GM19468 (cell line): ENCODE measurements around the gene SAG.
"Not testable (repeated sequence)": the region's sequence is repeated elsewhere in the genome, so short reads cannot be mapped to it uniquely, and the experiment has no call there.

Source experiments
- ATAC-seq: cut with Tn5 transposase; IDR thresholded peaks from one replicate; pipeline ENCODE4 v1.9.1; 2021; ENCODE audit warnings: mild to moderate bottlenecking, moderate library complexity, moderate number of reproducible peaks; ENCODE audit not compliant: unreplicated experiment; ENCODE audit errors: extremely low read depth

SAG gene

DNA sequence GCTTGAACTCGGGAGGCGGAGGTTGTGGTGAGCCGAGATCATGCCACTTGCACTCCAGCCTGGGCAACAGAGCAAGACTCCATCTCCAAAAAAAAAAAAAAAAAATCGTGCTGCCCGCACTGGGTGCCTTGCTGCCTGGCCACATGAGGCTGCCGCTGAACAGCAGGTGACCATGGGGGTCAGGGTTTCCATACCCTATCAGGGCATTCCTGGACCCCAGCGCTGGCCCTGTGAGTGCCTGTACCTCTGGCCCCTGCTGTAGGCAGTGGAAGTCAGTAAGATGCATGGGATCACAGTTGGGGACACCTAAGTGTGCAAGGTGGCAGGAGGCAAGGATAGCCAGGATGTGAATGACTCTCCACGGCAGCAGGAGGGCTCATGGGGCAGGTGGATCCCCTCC lies 18.9 kb downstream of the SAG start:
- no peak for ATAC-seq

DNA sequence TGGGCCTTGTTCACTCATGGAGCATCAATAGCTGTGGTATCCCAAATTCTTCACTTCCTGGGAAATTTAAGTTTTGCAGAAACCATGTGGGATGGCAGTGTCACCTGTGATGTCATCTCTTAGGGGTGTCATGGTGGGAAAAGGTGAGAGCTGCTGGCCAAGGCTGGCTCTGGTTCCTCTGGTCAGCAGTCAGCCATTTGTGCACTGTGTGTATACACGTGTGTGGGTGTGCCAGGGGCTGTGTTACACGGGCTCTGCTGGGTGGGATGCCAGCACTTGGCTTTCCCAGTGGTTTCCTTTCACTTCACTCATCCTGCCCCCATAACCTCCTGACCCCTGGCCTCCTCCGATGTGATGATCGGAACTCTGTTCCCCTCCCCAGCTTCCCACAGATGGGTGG lies 21.3 kb downstream of the SAG start:
- ATAC-seq, result no peak

DNA sequence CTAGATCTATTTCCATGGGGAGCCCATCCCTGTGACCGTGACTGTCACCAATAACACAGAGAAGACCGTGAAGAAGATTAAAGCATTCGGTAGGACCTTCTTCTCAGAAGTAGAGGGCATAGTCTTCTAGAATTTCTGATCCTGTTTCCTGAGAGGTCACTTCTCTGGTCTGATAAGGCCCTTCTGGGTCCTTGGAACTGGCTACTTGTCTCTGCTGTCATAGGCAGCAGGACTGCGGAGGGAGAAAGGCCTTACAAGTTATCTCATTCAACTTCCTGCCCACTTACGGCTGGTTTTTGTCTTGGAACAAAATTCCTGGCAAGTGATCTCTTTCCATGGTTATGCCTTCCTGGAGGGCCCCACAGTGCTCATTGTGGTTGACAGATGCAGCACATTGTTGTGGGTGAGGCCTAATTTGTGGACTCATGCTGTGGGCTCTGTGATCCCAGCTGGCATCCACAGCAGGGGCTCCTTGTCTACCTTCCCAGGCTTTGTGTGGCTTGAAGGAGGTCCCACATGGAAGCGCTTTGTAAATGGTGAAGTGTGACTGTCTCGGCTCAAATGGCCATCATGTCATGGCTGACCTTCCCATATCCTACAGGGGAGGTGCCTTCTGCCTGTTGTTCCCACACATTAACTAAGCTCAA lies 22.0 kb downstream of the SAG start:
- ATAC-seq, result no peak

- peak; percentile 70 for ATAC-seq
Measured at GRCh38 chr2:233331536-233331935, 23.9 kb downstream of the SAG start.

- ATAC-seq, result no peak
Measured at GRCh38 chr2:233332125-233332524, 24.5 kb downstream of the SAG start.

GRCh38 chr2:233334915-233335314 lies 27.3 kb downstream of the SAG start:
- no peak for ATAC-seq

GRCh38 chr2:233336091-233336490 lies 28.5 kb downstream of the SAG start:
- ATAC-seq, result not testable (repeated sequence)

GRCh38 chr2:233336541-233336940 lies 28.9 kb downstream of the SAG start:
- ATAC-seq, result no peak

DNA sequence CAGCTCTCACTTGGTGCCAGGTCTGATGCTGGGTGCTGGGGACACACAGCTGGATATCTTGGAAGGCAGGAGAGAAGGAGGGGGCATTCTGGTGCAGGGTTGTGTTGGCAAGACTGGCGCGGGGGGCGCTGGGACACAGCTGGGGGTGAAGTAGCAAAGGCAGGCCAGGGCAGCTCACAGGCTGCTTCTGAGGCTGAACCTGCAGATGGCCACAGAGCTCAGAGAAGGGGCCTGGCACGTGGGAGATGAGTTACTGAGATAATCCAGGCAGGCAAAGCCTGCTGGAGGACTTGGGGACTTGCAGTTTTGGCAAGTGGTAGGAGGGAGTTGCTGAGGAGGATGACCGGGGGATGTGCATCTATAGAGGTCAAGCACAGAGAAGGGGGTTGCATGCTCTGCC lies 30.4 kb downstream of the SAG start:
- ATAC-seq, result no peak

- ATAC-seq, result no peak
Measured at GRCh38 chr2:233338812-233339368, 31.3 kb downstream of the SAG start.

GRCh38 chr2:233339427-233339826 lies 31.8 kb downstream of the SAG start:
- ATAC-seq, result no peak

DNA sequence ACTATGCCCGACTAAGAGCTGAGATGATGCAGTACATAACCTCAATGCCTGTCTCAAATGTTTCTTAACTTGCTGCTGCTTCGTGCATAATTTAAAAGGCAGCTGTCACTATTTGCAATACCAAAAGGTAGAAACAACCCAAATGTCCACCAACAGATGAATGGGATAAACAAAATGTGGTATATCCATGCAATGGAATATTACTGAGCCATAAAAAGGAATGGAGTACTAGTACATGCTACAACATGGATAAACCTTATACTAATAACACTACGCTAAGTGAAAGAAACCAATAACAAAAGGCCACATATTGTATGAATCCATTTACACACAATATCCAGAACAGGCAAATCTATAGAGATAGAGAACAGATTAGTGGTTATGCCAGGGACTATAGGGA lies 33.7 kb downstream of the SAG start:
- no peak for ATAC-seq

DNA sequence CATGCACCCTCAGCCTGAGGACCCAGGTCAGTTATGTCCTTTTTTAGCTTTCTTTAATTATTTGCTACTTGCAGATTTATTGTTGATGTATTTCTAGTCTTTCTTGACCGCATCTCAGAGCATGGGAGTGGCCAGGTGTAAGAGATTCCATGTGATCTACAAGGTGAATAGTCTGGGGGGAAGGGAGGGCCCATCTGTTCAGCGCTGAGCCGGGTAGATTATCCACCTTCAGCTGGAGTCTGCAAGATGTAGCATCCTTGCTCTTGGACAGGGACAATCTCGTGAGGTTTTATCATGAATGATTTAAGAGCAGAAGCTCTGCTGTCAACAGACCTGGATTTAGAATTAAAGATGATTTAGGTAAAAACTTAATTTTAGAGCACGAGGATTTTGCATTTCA lies 34.7 kb downstream of the SAG start:
- ATAC-seq, result no peak

- no peak for ATAC-seq
Measured at GRCh38 chr2:233343171-233343705, 35.6 kb downstream of the SAG start.

DNA sequence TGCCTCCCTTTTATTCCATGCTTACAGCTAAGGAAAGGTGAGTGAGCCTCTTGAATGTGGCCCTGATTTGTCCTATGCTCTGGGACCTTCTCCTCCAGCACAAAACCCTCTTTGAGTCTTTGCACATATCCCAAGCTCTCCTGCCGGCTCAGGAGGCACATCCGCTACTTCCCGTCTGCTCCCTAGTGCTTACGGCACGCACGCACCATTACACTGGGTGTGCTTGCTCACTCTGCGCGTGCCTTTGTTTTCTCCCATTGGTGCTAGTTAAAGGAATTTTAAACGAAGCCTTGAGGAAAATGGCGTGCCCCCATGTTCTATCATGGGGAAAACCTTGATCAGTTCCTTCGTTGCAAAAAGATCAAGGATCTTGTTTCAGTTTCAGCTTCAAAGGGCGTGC lies 38.8 kb downstream of the SAG start:
- no peak for ATAC-seq

GRCh38 chr2:233346930-233347329 lies 39.3 kb downstream of the SAG start:
- no peak for ATAC-seq

GRCh38 chr2:233349005-233349998 lies 41.7 kb downstream of the SAG start:
- ATAC-seq, result peak; percentile 38

GRCh38 chr2:233350708-233351107 lies 43.1 kb downstream of the SAG start:
- ATAC-seq, result no peak

DNA sequence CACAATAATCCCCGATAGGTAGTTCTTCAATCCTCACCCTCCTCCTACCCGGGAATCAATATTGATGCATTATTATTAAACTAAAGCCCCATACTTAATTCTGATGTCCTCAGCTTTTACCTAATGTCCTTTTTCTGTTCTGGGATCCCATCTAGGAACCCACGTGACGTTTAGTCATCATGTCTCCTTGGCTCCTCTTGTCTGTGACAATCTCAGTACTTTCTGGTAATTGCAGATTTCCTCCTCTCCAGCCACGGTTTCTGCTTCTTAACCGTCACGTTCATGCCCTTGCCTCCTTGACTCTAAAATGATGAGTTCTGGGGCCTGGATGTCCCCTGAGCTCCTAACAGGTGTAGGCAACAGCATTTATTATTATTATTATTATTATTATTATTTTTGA lies 43.8 kb downstream of the SAG start:
- no peak for ATAC-seq

- ATAC-seq, result no peak
Measured at GRCh38 chr2:233352141-233352842, 44.7 kb downstream of the SAG start.
